CD4-positive, alpha-beta T cell treated with Interferon gamma for 1 hour (primary cell): ENCODE results near the gene TMEM131.

Experiments used
- DNase-seq: peaks from one replicate; pipeline ENCODE4 v3.0.0-alpha.2; 2020

Gene TMEM131

GRCh38 chr2:97788986-97789644, 206.6 kb downstream of the TMEM131 start:
- DNase-seq, result no peak

DNA sequence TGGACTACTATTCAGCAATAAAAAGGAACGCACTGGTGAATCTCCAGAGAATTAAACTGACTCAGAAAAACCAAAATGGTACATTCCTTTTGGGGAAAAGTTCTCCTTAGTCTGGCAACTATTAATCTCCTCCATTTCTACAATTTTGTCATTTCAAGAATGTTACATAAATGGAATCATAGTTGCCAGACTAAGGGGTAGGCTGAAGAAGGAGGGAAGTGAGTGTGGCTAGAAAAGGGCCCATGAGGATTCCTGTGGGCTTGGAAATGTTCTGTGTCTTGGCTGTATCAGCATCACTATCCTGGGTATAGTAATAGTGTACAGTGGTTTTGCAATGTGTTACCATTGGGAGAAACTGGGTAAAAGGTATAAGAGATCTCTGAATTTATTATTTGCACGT, 209.9 kb downstream of the TMEM131 start:
- no peak for DNase-seq

GRCh38 chr2:97784953-97785352, 210.8 kb downstream of the TMEM131 start:
- DNase-seq, result no peak

GRCh38 chr2:97781981-97782380, 213.8 kb downstream of the TMEM131 start:
- DNase-seq, result no peak

GRCh38 chr2:97779141-97779540, 216.6 kb downstream of the TMEM131 start:
- DNase-seq, result no peak

- no peak for DNase-seq
These were observed 220.7 kb downstream of the TMEM131 start for GRCh38 chr2:97775074-97775473.

DNA sequence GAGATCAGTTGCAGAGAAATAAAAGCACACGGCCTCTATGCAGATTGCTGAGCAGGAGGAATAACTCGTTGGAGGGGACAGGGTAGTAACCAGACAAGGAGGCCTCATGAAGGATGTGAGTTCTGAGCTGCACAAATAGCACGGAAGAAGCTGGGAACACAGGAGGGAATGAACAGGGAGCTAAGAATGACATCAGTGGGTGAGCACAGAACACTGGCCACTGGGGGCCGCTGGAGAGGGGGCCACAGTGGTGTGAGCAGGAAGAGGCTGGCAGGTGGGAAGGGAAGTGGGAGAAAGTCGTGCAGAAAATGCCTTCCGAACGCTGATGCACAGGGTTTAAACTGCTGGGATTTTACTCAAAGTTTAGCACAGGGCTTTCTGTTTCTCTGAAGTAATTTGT, 221.3 kb downstream of the TMEM131 start:
- no peak for DNase-seq

GRCh38 chr2:97770445-97770844, 225.3 kb downstream of the TMEM131 start:
- DNase-seq, result no peak

DNA sequence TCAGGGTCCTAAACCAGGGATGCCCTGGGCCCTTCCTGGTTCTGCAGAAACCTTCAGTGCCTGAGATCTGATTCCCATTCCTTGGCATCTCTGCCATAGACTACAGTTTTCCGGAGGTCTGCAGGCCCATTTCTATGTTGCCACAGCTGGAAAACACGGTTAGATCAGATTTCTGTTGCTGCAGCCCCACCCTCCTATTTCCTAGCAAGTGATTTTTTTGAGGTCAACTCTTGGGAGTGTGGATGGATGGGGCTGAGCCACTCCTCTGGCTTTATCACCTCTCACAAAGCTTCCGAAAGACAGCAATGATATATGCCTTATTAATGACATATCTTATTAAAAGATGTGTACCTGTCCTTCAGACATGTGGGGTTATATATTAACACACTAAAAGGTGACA, 226.0 kb downstream of the TMEM131 start:
- DNase-seq, result no peak

GRCh38 chr2:97769308-97769707, 226.4 kb downstream of the TMEM131 start:
- DNase-seq, result no peak

GRCh38 chr2:97766567-97766966, 229.2 kb downstream of the TMEM131 start:
- no peak for DNase-seq

GRCh38 chr2:97765933-97766332, 229.8 kb downstream of the TMEM131 start:
- DNase-seq, result no peak

DNA sequence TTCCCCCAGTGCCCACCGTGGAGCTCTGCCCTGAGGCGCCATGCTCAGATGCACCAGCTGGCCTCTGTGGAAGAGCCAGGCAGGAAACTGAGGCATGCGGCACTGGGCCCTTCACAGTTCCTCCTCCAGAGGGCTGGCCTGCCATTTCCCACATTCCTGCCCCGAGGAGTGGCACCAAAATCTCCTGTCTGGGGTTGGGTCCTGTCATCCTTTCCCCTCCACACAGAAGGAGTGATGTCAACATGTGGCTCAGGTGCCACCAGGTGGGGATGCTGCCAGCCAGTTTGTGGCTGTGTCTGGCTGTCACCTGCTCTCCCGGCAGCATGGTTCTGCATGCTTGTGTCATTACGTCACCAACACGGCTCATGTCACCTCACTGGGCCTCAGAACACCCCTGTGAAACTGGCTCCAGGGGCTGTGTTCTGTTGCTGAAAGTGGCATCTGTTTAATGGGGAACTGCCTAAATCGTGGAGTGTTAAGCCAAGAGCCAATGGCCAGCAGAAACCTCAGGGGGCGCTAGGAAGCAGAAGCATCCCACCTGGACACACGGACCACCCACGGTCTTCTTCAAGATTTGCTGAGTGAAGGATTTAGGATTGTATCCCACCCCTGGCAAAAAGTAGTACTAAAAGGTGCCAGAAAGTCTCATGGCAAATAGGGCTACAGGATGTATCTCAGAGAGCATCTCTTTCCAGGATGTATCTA, 231.0 kb downstream of the TMEM131 start:
- DNase-seq, result no peak

DNA sequence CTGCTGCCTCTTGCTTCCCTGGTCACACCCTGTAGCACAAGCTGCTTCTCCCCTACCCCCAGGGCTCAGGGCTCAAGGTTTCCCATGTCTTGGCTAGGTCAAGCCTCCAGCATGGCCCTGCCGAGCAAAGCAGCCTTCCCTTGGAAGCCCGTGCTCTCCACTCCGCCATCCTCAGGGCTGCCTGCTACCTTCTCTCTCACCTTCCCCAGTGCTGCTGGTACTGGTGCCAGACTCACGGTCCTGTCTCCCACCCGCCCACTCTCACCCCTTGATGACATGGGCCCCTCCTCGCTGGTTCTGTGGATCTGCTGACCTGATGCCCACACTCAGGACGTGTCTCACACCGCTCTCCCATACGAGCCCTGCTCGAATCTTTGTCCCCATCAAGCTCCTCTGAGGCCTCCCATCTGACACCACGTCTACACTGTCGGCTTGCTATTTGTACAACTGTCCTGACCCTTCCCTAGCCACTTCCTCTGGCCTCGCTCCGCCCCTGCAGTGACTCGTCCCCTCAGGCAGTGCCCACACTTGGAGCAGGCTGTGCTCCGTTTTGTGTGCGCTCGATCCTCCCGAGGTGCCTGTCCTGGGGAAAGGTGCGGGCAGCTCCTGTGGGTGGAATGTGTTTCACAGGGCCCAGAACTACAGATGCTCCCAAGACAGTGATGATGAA, 232.4 kb downstream of the TMEM131 start:
- DNase-seq, result no peak

DNA sequence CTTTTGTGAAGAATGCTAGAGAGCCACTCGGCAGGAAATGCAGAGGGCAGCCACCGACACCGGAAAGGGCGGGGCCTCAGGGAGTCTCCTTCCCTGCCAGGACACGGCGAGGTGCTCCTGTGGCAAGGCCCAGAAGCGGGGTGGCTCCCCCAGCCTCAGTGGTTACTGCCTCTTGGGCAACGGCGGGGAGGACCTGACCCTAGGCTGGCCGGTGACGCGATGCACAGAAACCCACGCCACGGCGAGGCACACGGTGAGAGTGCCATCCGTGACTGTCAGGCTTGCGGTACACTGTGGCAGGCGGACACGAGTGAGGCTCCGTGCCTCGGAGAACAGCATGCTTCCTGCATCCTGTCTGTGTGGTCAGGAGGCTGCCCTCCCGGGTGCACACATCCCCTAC, 234.6 kb downstream of the TMEM131 start:
- peak; percentile 30 for DNase-seq

DNA sequence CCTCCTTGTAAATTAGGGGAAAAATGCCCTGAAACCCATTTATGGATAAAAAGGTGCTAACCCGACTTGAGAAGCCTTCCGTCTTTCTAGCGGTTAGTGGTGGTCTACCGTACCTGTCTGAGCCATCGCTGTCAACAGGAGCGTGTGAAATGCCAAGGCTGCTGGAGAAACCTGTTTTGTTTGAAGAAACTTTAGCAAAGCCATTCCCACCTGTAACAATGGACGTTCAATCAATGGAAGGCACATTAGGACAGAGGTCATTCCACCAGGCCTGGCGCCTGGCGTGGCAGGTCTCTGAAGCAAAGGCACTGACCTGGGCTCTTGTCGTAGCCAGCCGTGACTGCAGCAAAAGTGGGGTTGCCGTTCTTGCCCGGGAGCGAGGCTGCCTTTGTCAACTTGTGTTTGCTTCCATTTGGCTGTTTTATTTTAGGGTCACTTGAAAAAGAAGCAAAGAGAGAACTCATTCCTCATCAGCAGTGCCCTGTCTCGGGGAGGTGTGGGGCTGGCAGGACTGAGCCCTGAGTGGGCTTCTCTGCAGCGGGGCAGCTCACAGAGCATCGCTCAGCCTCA, 235.2 kb downstream of the TMEM131 start:
- DNase-seq, result no peak

GRCh38 chr2:97759727-97760407, 235.9 kb downstream of the TMEM131 start:
- DNase-seq, result no peak

GRCh38 chr2:97758131-97758705, 237.5 kb downstream of the TMEM131 start:
- DNase-seq, result no peak

- DNase-seq, result no peak
These were observed 238.7 kb downstream of the TMEM131 start for GRCh38 chr2:97757062-97757461.

DNA sequence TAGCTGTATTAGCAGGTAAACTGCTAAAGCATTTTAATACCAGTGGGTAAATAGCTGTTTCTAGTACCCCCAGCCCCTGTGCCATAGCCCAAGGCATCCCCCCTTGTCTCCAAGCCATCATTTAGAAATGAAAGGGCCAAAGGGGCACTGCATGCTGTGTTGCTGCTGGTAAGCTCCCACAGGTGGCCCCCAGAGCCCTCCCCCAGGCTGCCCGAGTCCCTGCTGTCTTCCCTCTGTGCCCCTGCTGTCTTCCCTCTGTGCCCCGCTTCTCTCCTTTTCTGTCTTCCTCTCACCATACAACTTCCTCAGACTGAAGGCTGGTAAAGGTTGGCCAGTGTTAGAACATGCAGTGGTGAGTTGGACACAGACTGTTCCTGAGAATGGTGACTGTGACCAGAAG, 240.3 kb downstream of the TMEM131 start:
- DNase-seq, result no peak

- no peak for DNase-seq
These were observed 240.9 kb downstream of the TMEM131 start for GRCh38 chr2:97754690-97755346.
